Dedifferentiated amniotic fluid mesenchymal stem cell (primary cell): ENCODE results near the gene GLDC.
"Not testable (repeated sequence)": the region's sequence is repeated elsewhere in the genome, so short reads cannot be mapped to it uniquely, and the experiment has no call there.

Experiments used
- DNase-seq: peaks from one replicate; pipeline ENCODE4 v3.0.0-alpha.2; 2016; ENCODE audit errors: extremely low spot score

The GLDC gene

DNA sequence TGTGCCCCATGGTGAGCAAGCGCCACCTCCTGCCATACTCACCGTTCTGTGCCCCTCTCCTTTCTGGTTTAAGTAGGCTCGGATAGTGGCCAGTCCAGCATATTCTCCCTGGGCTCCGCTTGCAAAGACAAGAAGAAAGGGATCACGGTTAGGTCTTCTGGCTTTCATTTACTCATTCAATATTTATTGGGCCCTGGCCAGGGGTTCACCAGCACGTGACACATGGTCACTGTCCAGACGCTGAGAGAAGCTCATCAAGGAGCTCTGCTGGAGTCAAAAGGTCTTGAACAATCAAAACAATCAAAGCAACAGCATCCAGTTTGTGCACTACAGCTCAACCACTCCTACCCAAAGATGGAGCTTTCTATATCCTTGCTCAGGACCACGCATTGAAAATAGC is 80.2 kb downstream of the GLDC start:
- no peak for DNase-seq

DNA sequence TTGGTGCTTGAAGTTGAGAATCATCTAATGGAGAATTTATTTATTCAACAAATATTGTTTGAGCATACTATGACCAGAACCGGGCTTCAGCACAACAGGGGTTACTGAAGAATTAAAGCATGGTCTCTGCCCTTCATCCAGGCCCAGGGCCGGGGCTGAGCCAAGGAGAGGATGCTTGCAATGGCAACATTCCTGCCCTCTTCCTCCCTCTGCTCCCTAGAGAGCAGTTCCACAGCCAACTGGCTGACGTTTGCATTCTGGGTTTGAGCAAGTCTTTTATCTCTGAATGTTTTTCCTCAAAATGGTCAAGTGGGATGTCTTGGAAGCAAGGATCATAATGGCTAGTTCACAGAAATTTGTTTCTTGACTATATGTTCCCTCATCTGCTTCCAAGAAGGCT is 80.7 kb downstream of the GLDC start:
- no peak for DNase-seq

DNA sequence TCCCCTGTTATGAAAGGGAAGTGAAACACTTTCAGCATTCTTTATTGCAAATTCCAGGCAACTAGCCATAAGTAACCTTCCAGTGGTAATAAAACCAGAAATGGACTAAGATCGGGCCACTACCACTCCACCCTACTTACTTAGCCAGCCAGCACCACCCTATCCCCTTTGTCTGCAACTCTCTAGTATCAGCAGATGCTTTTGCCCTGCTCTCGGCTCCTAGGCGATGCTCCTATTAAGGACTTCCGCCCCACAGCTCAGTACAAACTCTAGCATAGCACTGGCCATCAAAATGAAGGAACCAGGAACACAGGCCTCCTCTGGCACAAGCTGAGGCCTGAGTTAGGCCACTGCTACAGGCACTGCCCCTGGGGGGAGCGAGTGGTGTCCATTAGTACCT is 81.2 kb downstream of the GLDC start:
- no peak for DNase-seq

DNA sequence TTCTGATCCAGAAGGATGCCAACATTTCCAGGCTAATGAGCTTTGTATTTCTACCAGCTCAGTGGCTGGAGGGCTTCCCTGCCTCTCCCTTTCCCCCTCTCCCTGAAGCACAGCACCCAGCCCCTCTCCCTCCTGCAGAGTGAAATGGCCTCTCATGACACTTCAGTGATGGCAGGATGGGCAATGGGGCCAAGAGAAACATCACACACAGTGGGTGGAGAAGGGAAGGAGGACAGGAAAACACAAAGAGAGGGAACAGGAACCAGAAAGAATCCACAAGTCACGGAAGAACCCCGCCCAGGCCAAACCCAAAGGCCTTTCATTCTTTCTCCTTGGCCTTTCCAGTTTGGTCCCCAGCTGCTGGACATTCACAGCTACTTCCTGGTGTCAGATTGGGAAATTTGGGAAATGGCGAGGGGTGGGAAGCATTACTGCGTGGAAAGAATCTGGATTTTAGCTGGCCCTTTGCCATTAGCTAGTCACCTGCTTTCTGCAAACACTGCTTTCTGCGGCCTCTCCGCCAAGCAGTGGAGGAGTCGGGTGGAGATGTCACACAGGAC is 82.6 kb downstream of the GLDC start:
- DNase-seq = no peak

DNA sequence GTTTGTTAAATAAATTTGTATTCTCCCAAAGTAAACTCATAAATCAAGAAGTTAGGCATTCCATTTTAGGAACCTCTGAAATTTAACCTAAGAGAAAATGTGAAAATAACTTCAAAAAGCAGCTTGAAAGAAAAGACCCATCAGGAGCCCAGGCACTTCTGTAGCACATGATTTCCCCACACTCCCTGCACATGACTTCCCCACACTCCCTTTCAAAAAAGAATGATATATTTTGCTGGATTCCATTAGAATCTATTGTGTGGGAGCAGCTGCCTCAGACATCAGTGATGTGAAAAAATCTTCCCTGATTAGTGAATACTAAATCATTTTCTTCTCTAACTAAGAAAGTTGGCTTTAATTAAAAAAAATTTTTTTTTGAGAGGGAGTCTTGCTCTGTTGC is 83.3 kb downstream of the GLDC start:
- no peak for DNase-seq

DNA sequence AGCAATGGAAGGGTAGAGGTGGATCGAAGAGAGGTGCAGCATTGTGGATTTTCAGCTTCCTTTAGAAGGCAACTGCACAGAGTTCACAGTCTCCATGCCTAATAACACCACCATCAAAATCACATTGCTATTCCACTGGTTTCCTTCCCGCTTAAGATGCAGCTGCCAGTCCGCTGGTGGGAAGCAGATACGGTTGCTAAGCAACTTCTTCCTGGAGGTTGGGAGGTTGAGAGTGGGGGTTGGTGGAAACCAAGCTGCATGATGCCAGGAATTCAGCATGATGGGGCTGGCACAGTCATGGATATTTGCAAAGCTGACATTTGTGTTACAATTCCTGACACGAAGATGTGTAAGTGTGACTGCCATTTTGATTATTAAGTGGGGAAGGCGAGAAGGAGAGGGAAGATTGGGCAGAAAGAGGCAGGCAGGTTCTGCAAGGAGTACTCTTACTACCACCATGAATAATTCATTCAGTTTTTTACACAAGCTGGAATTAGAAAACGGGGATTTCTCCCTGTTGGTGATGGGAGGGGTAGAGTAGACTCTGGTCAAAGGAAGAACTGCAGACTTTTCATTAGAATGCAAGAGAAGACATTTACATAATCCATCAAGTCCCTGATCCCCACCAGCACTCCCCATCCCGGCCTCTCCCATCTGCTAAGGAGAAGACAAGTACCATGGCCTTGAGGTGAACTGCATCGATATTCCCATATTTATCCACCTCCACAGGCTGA is 87.5 kb downstream of the GLDC start:
- DNase-seq = no peak

DNA sequence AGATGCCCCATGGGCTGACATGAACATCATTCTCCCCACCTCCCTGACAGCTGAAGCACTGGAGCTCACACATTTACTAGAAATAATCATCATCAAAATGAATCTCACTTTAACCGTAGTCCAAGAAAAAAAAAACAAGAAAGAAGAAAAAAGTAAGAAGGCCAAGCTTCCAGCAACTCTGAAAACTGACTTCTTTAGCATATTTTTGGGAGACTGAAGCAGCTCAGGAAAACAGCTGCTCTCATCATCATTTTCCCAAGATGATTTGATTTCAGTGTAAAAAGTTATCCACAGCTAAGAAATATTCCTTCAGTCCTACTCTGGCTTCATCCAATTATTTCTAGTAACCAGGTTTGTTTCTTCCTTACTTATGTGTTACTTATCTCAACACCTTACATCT is 91.7 kb downstream of the GLDC start:
- DNase-seq = no peak

DNA sequence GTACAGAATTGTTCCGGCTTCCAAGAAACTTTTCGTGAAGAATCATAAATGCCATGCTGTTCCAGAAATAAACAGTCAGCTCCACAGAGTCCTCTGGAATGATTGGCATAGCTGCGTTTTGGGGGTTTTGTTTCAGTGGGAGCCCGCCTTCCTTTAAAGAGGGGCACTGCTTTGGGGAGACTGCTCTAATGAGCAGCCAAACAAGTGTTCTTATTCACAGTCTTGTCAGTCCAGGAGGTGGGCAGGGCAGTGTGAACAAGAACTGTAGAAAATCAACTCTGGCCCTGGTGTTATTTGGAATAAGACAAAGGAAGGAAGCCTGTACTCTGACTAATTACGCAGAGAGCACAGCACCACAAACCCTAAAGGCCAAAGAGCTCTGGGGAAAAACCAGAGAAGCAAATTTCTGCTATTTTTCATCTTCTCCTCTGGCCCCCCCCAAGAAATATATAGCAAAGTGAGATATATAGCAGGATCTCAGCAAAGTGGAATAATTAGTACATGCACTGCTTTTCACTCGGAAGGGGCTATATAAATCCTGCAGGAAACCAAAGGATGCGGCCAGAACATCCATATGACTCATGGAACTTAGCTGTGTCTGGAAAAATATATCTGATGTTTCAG is 92.9 kb downstream of the GLDC start:
- no peak for DNase-seq

DNA sequence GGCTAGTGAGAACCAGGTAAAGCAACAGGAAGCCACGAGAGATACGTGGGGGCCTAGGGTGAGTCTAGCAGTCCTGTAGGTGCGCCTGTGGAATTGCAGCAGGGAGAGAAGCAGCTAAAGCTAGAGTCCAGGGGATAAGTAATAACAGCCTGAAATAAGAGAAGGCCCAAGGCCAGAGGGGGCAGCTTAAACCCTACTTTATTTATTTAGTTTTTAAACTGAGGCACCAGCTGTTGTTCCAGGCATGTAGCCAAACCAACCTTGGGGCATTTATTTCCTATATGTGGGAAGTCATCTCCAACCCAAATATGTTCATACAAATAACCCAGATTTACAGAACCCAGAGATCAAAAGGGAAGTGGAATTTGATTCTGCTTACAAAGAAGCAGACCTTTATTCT is 93.5 kb downstream of the GLDC start:
- peak; percentile 63 for DNase-seq

DNA sequence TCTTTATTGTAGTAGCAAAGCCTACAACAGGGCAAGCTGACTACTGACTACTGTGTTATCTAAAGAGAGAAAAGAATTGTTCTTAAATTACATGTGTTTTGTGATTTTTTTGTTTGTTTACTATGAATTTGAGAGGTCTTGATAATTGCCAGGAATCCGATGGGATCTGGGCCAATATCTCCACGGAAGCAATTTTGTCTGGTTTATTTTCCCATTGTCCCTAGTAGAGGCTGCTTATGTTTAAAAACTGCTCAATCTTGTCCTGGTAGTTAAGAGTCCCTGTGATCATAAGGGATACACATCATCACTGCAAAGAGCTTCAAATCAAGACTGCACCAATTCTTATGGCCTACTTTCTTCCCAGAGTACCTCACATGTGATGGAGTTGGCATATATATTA is 94.4 kb downstream of the GLDC start:
- DNase-seq = no peak

DNA sequence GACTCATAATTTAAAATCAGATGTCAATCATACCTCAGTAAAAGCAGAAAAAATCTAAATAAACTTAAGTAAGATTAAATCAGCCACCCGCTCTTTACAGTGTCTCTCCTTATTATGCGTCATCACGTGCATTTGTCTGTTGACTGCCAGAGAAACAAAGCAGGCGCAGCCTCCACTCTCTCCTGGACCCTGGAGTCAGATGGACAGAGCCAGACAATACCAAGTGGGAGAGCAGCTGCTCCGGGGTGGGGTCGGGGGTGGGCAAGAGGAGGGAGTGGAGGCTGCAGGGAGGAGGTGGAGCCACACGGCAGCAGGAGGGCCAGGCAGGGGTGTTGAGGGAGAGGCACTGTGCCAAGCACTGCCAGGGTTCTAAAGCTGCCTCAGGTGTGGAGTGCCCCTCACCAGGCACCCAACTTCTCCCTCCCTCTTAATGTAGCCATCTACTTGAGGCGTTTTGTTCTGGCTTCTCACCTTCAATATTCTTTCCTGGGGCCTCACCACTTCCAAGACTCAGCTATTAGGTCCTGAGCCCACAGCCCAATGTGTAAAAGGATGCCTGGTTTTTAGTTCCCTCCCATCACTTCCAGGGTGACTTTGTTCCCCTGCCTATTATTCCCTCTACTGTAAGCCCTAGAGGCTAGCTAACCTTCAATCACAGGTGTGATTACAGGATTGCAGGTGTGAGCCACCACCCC is 96.3 kb downstream of the GLDC start:
- no peak for DNase-seq

DNA sequence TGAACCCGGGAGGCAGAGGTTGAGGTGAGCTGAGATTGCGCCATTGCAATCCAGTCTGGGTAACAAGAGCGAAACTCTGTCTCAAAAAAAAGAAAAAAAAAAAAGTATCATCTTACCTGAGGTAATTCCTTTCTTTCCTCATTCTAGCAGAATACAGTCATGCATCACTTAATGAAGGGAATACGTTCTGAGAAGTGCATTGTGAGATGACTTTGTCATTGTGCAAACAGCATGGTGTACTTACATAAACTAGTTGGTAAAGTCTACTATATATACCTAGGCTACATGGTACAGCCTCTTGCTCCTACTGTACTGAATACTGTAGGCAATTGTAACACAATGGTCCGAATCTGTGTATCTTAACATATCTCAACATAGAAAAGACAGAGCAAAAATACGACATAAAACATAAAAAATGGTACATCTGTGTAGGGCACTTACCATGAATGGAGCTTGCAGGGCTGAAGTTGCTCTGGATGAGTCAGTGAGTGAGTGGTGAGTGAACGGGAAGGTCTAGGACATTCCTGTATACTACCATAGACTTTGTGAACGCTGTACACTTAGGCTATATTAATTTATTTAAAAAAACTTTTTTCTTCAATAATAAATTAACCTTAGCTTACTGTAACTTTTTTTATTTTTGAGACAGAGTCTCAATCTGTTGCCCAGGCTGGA is 100.4 kb downstream of the GLDC start:
- no peak for DNase-seq

DNA sequence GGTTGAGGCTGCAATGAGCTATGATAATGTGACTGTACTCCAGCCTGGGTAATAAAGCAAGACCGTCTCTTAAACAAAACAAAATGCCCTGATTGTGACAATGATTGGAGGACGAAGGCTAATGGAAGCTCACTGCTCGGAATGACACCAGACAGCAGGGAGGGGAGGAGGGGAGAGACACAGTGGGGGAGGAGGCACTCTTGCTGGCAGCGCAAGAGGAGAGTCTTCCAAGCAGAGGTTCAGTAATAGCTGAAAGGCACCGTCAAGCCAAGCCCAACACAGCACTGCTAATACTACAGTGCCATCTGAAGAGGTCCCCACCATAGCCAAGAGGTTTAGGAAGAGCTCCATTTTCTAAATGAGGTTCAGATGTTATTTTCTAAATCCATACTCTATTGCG is 102.3 kb downstream of the GLDC start:
- DNase-seq = no peak

DNA sequence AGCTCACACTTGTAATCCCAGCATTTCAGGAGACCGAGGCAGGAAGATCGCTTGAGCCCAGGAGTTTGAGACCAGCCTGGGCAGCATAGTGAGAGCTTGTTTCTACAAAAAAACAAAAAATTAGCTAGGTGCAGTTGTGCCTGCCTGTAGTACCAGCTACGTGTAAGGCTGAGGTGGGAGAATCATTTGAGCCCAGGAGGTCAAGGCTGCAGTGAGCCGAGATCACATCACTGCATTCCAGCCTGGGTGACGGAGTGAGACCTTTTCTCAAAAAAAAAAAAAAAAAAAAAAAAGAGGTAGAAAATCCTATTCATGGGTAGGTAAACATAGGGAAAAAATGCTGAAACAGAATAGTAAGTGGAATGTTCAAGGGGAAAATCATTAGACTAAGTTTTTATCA is 102.9 kb downstream of the GLDC start:
- DNase-seq = not testable (repeated sequence)

DNA sequence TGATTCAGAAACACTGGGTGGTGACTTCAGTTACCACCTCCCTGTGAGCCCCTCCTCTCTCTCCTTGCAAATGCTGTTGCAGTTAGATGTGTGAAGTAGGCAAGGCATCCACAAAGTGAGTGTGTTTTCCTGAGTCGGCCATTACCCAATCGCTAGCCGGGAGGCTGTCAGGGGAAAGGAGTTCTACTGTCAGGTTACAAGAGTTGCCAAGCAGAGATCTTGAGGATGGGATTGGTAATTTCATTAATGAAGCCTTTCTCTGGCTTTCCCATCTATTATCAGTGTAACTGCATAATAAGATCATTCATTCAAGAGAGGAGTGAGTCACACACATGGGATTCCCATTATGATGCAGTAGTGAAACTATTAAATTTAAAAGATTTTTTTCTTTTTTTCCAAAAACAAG is 106.9 kb downstream of the GLDC start:
- DNase-seq = no peak

DNA sequence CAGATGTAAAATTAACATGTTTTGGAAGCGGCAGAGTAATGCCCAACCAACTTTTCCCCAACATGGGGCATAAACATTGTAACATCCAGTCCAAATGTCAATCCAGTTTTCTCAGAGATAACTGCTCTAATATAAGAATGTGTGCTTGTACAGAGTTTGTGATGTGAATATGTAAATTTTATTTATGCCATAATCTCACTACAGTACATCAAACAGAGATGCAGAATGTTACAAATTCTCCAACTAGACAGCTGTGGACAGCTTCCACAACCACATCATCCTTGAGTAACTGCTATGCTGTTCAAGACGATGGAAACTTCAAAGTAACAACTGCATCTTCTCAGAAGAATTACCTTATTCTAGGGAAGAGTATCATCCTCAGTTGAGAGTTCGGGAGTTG is 109.9 kb downstream of the GLDC start:
- no peak for DNase-seq

DNA sequence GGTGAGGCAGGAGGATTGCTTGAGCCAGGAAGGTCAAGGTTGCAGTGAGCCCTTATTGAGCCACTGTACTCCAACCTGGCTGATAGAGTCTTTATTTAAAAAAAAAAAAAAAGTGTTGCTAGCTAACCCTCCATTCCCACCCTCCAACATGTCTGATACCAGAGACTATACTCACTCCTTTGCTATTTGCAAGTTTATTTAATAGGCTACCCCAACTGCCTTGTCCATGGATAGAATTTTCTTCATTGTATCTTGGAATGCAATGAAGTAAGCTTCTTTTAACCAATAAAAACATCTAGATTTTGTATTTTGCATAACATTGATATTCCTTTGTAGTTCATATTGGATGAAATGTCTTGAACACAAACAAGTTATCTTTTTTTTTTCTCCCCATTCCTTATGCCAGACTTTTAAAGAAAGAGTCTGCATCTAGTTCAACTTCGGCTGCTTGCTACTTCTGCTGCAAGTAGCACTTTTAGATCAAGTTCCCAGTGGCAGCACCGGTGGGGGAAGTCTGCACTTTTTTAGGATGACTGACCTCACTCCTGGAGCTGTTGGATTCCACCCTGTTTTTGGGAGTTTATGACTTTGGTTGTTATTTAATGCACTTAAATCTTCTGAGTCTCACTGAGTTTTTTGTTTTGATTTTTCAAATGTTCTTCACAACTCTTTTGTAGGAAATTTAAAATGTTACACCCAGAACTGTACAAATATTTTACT is 120.0 kb downstream of the GLDC start:
- DNase-seq = no peak

DNA sequence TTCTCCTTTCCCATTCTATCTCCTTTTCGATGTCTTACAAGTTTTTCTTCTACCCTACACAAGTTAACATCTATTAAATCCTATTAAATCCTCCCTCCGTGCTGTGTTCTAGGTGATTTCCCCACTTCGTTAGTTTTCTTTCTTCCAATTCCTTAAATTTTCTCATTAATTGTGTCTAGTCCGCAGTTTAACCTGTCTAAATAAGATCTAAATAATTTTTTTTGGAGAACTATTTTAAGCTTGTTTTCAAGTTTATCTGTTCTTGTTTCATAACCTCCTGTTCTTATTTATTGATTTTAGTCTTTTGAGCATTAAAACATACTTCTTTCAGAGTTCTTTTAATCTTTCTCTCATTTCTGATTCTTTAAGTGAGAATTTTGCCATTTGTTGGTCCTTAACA is 123.3 kb downstream of the GLDC start:
- no peak for DNase-seq

DNA sequence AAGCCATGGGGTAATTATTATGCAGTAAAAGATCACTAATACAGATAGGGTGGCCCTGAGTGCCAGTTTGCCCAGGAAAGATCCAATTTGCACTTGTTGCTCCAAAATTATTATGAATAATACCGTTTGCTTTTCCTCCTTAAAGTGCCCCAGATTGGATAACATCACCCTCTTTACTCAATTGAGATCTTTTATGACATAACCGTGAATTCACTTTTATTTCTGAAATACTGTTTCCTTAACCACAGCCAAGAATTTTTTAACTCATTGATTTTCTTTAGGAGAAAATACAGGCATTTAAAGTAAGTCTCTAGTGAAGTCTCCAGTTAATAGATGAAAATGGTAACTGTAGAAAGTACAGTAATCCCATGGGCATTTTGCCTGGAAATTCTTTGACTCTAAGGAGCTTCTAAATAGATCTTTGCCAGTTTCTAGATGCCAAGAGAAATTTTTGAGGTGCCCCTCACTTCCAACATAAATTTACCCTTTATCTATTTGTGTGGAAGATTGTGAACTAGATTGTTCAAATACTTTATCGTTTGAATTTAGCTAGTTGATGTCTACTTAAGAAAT is 133.4 kb downstream of the GLDC start:
- DNase-seq = peak; percentile 49

DNA sequence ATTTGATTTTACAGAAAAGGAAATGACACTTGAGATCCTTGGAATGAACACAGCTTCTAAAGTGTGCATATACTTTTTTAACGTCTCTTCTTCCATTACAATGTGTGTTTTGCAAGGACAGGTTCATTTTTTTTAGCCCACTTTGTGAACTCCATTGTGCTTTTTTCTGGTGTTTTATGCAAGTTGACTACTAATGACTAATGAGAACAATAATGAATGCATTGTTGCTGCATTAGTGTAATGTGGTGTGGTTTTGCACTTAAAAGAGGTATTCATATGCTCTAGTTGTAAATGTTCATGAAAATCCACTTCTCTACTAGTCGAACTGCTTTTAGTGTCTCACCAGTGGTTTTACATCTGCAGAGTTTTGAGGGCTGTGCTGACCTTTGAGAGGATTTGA is 139.0 kb downstream of the GLDC start:
- DNase-seq = no peak

DNA sequence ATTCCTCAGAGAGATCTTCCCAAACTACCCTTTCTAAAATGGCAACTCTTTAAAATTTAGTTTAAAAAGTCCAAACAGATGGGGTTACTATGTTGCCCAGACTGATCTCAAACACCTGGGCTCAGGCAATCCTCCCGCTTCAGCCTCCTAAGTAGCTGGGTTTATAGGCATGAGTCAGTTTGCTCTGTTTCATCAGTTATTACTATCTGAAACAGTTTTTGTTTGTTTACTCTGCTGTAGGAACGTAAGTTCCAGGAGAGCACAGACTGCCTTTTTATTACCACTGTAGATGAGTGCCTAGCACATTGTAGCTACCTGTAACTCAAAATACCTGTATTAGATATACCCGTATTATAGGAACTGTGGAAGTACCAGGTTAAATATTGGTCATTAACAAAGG is 143.1 kb downstream of the GLDC start:
- DNase-seq = no peak
